Lung (tissue), 16 donors: ENCODE measurements around the gene LOXHD1. TPM values are rescaled to one million over a fixed set of nuclear protein-coding genes. Genes with fewer than 3 reads are reported as not detected.

ENCODE experiments used
- ATAC-seq: fragments of 200-7000 bp; cut with Tn5 transposase; one replicate; pipeline ENCODE4 v1.9.1; 2020; ENCODE audit warnings: moderate number of reproducible peaks; ENCODE audit not compliant: insufficient read depth, low FRiP score
- DNase-seq, 3 donors: peaks; one replicate each; pipeline ENCODE4 v3.0.0-alpha.2; 2013 to 2017
- H3K27ac ChIP-seq, 2 donors: one replicate each; pipeline ENCODE4 v1.5.1; 2013; ENCODE audit warnings: mild to moderate bottlenecking in 2 of 2, moderate library complexity in 2 of 2, control low read depth in 1 of 2, inconsistent platforms in 1 of 2, low read depth in 1 of 2, low read length in 1 of 2
- H3K27me3 ChIP-seq, 3 donors: one replicate each; pipeline ENCODE4 v1.5.1; 2013; ENCODE audit warnings: low read length in 2 of 3; ENCODE audit not compliant: control insufficient read depth in 3 of 3, insufficient read depth in 3 of 3
- H3K36me3 ChIP-seq, 4 donors: one replicate each; pipeline ENCODE4 v1.5.1; 2013; ENCODE audit warnings: low read length in 4 of 4, mild to moderate bottlenecking in 1 of 4, moderate library complexity in 1 of 4; ENCODE audit not compliant: control insufficient read depth in 4 of 4, insufficient read depth in 4 of 4
- H3K4me1 ChIP-seq, 5 donors: one replicate each; pipeline ENCODE4 v1.5.1; 2013; ENCODE audit warnings: low read length in 5 of 5, mild to moderate bottlenecking in 2 of 5, moderate library complexity in 1 of 5; ENCODE audit not compliant: control insufficient read depth in 5 of 5, insufficient read depth in 5 of 5
- H3K4me3 ChIP-seq: one replicate; pipeline ENCODE4 v1.5.1; 2013; ENCODE audit warnings: mild to moderate bottlenecking, control low read depth, moderate library complexity
- H3K9ac ChIP-seq, 2 donors: one replicate each; pipeline ENCODE4 v1.5.1; 2013; ENCODE audit warnings: low read length in 2 of 2, control low read depth in 1 of 2; ENCODE audit not compliant: insufficient read depth in 1 of 2
- H3K9me3 ChIP-seq, 4 donors: one replicate each; pipeline ENCODE4 v1.5.1; 2013; ENCODE audit warnings: low read length in 3 of 4, mild to moderate bottlenecking in 1 of 4, moderate library complexity in 1 of 4; ENCODE audit not compliant: control insufficient read depth in 4 of 4, insufficient read depth in 3 of 4
- CTCF ChIP-seq: IDR thresholded peaks from 2 replicates; pipeline ENCODE4 v1.5.1; 2012; ENCODE audit warnings: mild to moderate bottlenecking; ENCODE audit errors: control extremely low read depth, extremely low read depth
- WGBS, 2 donors: extraction: QIAGEN DNeasy Blood & Tissue Kit; methylation state at CpG; one replicate each; pipeline ENCODE4 v1.1.7; 2013; 5-methylcytosine and 5-hydroxymethylcytosine counted together
- long read RNA-seq, 5 donors: transcript quantifications; one replicate each; lab custom pipeline, GENCODE V29; 2026
- polyA plus RNA-seq, 2 donors: library from polyadenylated mRNA; stranded (reverse); fragments of 200-250 nt; gene quantifications; one replicate each; pipeline ENCODE4 v1.2.1, GENCODE V29; 2013
- total RNA-seq, 2 donors: library from RNA; depleted of rRNA in 1 of 2; stranded (reverse); fragments of >200 nt in 1 of 2; gene quantifications; one replicate each; pipeline ENCODE4 v1.2.1, GENCODE V29; 2014 to 2021
- donor health status: control.
- donor health status: control.
- donor health status: Bipolar disorder and iron deficiency.
- donor health status: healthy.
- donor health status: DM: yes; HTN: yes; CAD: no.

LOXHD1 gene
- 1 to 10 TPM; 1.9 to 3.1 TPM for total RNA-seq
- polyA plus RNA-seq, result under 1 TPM; 0.45 to 0.49 TPM
- long read RNA-seq, donor 1, result 0 reads
- long read RNA-seq, donor 2, result 0 reads
- long read RNA-seq, donor 3, result 0 reads
- long read RNA-seq, donor 4, result 0 reads
- long read RNA-seq, donor 5, result 0 reads

DNA sequence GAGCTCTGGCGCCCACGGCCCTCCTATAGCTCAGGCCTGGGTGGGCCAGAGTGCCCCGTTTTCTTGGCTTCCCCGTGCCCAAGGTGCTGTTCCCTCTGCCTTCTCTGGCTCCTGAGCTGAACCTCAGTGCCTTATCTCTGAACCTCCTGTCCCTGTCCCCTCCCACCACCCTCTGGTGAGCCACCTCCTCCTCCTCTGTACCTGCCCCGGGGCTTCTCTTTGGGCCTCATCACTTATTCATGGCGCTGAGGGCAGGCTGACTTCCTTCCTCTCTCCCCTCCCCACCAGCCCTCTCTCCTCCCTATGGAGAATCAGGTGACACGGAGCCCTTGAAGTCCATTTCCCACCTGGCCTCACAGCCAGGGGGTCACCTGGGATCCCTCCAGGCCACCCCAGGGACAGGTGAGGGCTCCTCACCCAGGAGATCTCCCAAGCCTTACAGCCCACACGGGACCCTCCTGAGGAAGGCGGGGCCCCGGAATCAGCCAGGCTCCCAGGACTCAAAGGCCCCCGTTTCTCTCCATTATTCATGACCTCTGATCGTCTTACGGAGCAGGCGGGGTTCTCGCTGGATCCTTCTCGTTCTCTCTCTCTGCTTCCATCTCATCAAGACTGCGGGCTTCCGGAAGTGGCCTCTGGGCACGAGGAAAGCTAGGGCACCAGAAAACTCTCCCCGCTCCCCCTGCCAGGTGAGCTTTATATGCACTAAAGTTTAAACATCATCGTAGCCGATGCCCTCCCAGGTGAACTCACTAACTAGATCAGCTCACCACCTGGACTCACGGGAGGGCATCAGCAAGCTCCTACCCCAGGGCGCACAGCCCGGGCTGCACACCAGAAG is at the start of gene LOXHD1:
TSS of gene LOXHD1 (minus strand) at position 106 of the 841 bp plus-strand sequence. CDS start 187 bp downstream, outside the sequence.
- H3K9me3 ChIP-seq, result peaks cover 0 to 3% (median 0%) of the 10 kb centered on the region in 4 donors
- WGBS, 2 donors, result 81% methylated on average over 25 of the region's 25 CpGs
- TF ChIP-seq CTCF, result no peak
- H3K4me1 ChIP-seq, result no peaks in the 10 kb centered on the region
- H3K27ac ChIP-seq, result no peak within 1 kb of the TSS
- ATAC-seq (no peak), DNase-seq (no peak)
- no peak within 1 kb of the TSS for H3K4me3 ChIP-seq
- H3K36me3 ChIP-seq, result no peaks in the 10 kb centered on the region
- no peak within 1 kb of the TSS for H3K9ac ChIP-seq
- H3K27me3 ChIP-seq, result peaks cover 0 to 3% (median 0%) of the 10 kb centered on the region in 3 donors

- H3K9me3 ChIP-seq, result peaks cover 0 to 2% (median 0%) of the 10 kb centered on the region in 4 donors
- H3K36me3 ChIP-seq, result no peaks in the 10 kb centered on the region
- ATAC-seq (no peak), DNase-seq (no peak)
- H3K9ac ChIP-seq, result no peak overlapping the region
- H3K4me3 ChIP-seq, result no peak overlapping the region
- peaks cover 0 to 1% (median 0%) of the 10 kb centered on the region in 5 donors for H3K4me1 ChIP-seq
- H3K27ac ChIP-seq, result no peak overlapping the region
- no peaks in the 10 kb centered on the region for H3K27me3 ChIP-seq
- TF ChIP-seq CTCF, result no peak
- WGBS, 2 donors, result 60 to 73% methylated on average over 5 of the region's 5 CpGs
These were observed 48.5 kb upstream of the LOXHD1 start for GRCh38 chr18:46705521-46705920.

- ATAC-seq, result no peak
- peaks cover 0 to 1% (median 0%) of the 10 kb centered on the region in 5 donors for H3K4me1 ChIP-seq
- H3K4me3 ChIP-seq, result no peak overlapping the region
- peaks cover 0 to 2% (median 0%) of the 10 kb centered on the region in 4 donors for H3K9me3 ChIP-seq
- no peak overlapping the region for H3K27ac ChIP-seq
- H3K27me3 ChIP-seq, result no peaks in the 10 kb centered on the region
- no peak for DNase-seq
- WGBS, 2 donors, result 88 to 94% methylated on average over 4 of the region's 4 CpGs
- H3K9ac ChIP-seq, result no peak overlapping the region
- H3K36me3 ChIP-seq, result no peaks in the 10 kb centered on the region
- TF ChIP-seq CTCF, result no peak
These were observed 47.8 kb upstream of the LOXHD1 start for GRCh38 chr18:46704816-46705215.
